Urinary bladder (tissue), 4 donors: Measurements from ENCODE around the gene ASPM. TPM values are rescaled to one million over a fixed set of nuclear protein-coding genes. Genes with fewer than 3 reads are reported as not detected.

Experiments
- DNase-seq: peaks from one replicate; pipeline ENCODE4 v3.0.0-alpha.2; 2015; ENCODE audit errors: extremely low spot score
- H3K27ac ChIP-seq: one replicate; pipeline ENCODE4 v1.5.1; 2013; ENCODE audit warnings: low read depth, mild to moderate bottlenecking, moderate library complexity
- H3K36me3 ChIP-seq: one replicate; pipeline ENCODE4 v1.6.1; 2013; ENCODE audit warnings: mild to moderate bottlenecking, moderate library complexity; ENCODE audit not compliant: insufficient read depth
- H3K4me1 ChIP-seq: one replicate; pipeline ENCODE4 v1.6.1; 2013; ENCODE audit warnings: mild to moderate bottlenecking, moderate library complexity; ENCODE audit not compliant: insufficient read depth
- H3K4me3 ChIP-seq: one replicate; pipeline ENCODE4 v1.5.1; 2013; ENCODE audit warnings: low read depth, low read length
- WGBS: extraction: QIAGEN DNeasy Blood & Tissue Kit; methylation state at CpG from one replicate; pipeline ENCODE4 v1.1.7; 2013; 5-methylcytosine and 5-hydroxymethylcytosine counted together
- polyA plus RNA-seq: library from polyadenylated mRNA; stranded (reverse); fragments of 200-250 nt; gene quantifications from one replicate; pipeline ENCODE4 v1.2.3, GENCODE V29; 2013
- total RNA-seq: library from RNA; depleted of rRNA; stranded (reverse); fragments of >200 nt; gene quantifications from one replicate; pipeline ENCODE4 v1.2.3, GENCODE V29; 2014
- donor health status: healthy with polysubstance abuse.
- donor health status: healthy.

ASPM gene
- total and polyA plus RNA-seq, 2 donors, result 0.11 to 48.5 TPM

DNA sequence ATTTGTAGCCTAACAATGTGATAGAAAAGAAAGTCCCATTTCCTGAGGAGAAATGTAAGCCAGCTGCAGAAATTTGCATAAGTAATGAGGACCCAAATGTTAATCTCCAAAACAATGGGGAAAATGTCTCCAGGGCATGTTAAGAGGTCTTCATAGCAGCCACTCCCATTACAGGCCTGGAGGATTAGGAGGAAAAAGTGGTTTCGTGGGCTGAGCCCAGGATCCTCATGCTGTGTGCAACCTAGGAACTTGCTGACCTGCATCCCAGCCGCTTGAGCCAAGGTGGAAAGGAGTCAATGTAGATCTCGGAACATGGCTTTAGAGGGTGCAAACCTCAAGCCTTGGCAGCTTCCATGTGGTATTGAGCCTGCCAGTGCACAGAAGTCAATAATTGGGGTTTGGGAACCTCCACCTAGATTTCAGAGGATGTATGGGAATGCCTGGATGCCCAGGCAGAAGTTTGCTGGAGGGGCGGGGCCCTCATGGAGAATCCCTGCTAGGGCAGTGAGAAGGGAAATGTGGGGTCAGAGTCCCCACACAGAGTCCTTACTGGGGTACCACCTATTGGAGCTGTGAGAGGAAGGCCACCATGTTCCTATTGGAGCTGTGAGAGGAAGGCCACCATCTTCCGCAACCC is 65.2 kb downstream of the ASPM start:
- Histone ChIP-seq H3K4me3 (no peak overlapping the region), H3K36me3 (no peaks in the 10 kb centered on the region), H3K27ac (no peak overlapping the region), H3K4me1 (no peaks in the 10 kb centered on the region)
- DNase-seq, result no peak
- WGBS, result 99% methylated on average over 5 of the region's 5 CpGs

DNA sequence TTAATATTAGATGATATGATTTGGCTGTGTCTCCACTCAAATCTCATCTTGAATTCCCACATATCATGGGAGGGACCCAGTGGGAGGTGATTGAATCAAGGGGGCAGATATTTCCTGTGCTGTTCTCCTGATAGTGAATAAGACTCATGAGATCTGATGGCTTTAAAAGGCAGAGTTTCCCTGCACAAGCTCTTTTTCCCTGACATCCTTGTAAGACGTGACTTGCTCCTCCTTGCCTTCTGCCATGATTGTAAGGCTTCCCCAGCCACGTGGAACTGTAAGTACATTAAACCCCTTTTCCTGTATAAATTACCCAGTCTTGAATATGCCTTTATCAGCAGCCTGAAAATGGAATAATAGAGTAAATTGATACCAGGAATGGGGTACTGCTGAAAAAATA is 66.1 kb downstream of the ASPM start:
- H3K4me3 ChIP-seq, result no peak overlapping the region
- no peaks in the 10 kb centered on the region for H3K4me1 ChIP-seq
- no peaks in the 10 kb centered on the region for H3K36me3 ChIP-seq
- WGBS, result 90% methylated on average over 2 of the region's 2 CpGs
- H3K27ac ChIP-seq, result no peak overlapping the region
- DNase-seq, result no peak

DNA sequence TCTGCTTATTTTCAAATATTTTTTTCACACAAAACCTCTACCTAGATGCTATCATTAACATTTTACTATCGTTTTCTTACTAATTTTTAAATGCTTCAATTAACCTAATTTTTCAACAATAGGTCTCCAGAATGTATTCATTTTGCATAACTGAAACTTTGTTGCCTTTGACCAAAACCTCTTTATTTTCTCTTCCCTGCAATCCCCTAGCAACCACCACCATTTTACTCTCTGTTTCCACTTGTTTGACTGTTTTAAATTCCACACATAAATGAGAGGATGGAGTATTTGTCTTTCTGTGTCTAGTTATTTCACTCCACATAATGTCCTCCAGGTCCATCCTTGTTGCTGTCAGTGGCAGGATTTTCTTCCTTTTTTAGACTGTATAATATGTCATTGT is 69.9 kb downstream of the ASPM start:
- DNase-seq, result no peak
- Histone ChIP-seq H3K4me1 (no peaks in the 10 kb centered on the region), H3K36me3 (no peaks in the 10 kb centered on the region), H3K27ac (peak overlapping the region; percentile 2), H3K4me3 (no peak overlapping the region)
- WGBS, result 82% methylated on average over 1 of the region's 1 CpG

DNA sequence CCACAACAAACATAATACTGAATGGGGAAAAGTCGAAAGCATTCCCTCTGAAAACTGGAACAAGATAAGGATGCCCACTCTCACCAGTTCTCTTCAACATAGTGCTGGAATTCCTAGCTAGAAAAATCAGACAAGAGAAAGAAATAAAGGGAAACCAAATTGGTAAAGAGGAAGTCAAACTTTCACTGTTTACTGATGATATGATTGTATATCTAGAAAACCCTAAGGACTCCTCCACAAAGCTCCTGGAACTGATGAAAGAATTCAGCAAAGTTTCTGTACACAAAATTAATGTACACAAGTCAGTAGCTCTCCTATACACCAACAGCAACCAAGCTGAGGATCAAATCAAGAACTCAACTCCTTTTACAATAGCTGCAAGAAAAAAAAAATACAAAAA is 72.5 kb downstream of the ASPM start:
- Histone ChIP-seq H3K4me1 (no peaks in the 10 kb centered on the region), H3K36me3 (no peaks in the 10 kb centered on the region), H3K4me3 (no peak overlapping the region), H3K27ac (no peak overlapping the region)
- no peak for DNase-seq
- WGBS, result 82% methylated on average over 1 of the region's 1 CpG

DNA sequence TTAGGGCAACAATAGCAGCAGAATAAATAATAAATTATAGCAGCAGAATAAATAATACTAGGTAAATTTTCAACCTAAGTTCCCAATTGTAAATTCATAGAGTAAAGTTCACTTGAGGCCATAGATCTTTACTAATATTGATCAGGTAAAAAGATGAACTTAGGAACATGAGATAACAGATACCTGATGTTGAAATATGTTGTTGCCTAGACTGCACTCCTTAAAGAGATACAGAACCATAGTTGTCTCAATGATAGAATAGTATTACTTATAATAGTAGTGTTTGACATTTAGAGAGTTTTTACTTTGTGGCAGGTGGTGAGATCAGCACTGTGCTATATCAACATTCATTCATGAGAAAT is 79.0 kb downstream of the ASPM start:
- Histone ChIP-seq H3K36me3 (no peaks in the 10 kb centered on the region), H3K4me1 (no peaks in the 10 kb centered on the region), H3K27ac (no peak overlapping the region), H3K4me3 (no peak overlapping the region)
- no peak for DNase-seq

DNA sequence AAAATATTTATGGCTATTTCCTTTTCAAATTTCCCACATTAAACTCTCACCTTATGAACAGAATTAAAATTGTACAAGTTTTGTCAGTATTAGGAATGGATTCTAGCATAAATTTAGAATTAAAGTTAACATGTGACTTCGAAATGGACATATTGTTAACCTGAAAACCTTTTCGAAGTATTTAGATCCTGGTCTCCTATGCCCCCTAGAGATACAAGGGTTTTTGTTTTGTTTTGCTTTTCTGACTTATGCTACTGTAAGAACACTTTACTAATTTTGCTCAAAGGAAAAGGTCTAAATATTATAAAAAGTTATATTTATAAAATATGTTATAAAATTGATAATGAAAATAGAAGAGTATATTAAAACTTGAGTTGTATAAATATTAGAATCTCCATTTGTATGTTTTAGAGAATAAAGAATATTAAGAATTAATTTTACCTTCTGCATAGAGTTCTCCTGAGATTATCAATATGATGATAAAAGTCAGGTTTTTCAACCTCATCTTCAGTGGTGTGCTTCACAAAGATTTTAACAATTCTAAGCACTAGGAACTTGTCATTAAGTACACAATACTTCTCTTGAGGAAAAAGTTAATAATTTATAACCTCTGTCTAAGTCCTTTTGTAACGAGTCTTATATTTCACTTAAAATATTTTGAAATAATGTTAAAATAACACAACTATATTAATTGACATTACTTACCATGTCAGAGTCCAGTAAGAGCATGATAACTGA is 79.6 kb downstream of the ASPM start, which contains the start of gene F13B:
TSS of gene F13B (minus strand) at position 542 of the 738 bp plus-strand sequence. CDS start at position 505, 37 bp downstream.
- 83% methylated on average over 3 of the region's 3 CpGs for WGBS
- H3K36me3 ChIP-seq, result no peaks in the 10 kb centered on the region
- no peak within 1 kb of the TSS for H3K27ac ChIP-seq
- H3K4me3 ChIP-seq, result no peak within 1 kb of the TSS
- DNase-seq, result no peak
- no peaks in the 10 kb centered on the region for H3K4me1 ChIP-seq

DNA sequence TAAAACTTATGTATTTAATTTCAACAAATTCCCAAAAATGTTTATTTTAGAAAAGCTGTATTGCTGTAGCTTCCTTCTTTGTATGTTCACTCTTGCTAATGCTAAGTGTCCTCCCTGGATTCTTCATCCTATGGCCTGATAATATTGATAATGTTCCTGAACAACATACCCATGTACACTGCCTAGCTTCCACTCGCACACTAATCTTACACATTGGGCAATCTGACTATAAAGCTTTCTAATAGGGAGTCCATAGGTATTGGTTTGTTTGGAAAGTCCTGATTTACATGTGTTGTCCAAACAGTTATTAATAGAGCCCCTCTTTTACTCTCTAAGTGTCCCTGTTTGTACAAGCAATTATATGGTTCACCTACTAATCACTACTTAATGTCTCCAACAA is 80.2 kb downstream of the ASPM start:
- WGBS, result 93% methylated on average over 1 of the region's 1 CpG
- DNase-seq, result no peak
- Histone ChIP-seq H3K4me3 (no peak overlapping the region), H3K4me1 (no peaks in the 10 kb centered on the region), H3K36me3 (no peaks in the 10 kb centered on the region), H3K27ac (no peak overlapping the region)

DNA sequence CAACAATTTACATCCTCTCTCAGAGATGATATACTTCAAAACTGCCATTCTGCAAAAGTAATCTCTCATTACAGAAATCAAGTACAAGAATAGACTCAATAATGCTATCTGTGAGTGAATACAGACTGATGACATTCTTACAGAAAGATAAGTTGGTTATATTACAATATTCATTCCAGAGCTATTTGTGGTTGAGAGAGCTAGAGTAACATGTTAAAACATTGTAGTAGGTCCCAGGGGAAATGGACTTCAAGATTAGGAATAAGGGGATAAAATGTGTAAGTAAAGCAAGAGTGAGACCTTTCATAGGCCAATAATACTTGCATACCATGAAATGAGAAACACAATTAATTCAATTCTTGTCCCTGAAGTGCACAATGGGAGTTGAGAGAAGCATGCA is 80.9 kb downstream of the ASPM start:
- no peak for DNase-seq
- no peak overlapping the region for H3K4me3 ChIP-seq
- H3K36me3 ChIP-seq, result no peaks in the 10 kb centered on the region
- H3K4me1 ChIP-seq, result no peaks in the 10 kb centered on the region
- no peak overlapping the region for H3K27ac ChIP-seq

DNA sequence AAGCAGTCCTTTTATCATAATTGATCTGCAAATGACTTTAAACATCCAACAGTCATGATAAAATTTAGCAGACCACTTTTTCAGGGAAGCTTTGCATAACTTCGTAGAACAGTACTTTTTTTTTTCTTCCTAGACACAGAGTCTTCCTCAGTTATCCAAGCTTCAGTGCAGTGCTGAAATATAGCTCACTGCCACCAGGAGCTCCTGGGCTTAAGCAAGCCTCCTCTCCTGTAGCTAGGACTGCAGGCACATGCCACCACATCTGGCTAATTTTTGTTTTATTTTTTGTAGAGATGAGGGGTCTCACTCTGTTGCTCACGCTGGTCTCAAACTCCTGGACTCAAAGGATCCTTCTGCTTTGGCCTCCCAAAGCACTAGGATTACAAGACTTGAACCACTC is 83.3 kb downstream of the ASPM start:
- no peak for DNase-seq
- Histone ChIP-seq H3K27ac (no peak overlapping the region), H3K4me3 (no peak overlapping the region), H3K36me3 (no peaks in the 10 kb centered on the region), H3K4me1 (no peaks in the 10 kb centered on the region)
- WGBS, result 62% methylated on average over 2 of the region's 2 CpGs

DNA sequence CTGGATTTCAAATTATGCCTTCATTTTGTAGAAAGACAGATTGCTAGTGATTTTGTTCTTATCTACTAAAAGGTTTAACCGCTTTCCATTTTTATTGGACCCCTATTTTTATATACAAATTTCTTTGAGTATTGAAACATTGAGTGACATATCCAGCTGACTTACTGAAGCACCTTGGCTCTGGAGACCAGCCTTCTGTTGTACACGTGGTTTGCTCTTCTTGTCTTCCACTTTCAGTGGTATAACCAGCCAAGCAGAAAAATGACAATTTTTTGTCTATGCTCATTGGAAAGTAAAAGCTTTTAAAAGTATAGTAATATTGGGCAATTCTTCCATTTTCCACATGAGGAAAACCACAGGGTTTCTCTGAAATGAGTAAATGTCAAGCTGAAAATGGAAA is 83.8 kb downstream of the ASPM start:
- Histone ChIP-seq H3K27ac (no peak overlapping the region), H3K4me3 (no peak overlapping the region), H3K36me3 (no peaks in the 10 kb centered on the region), H3K4me1 (no peaks in the 10 kb centered on the region)
- no peak for DNase-seq
- 75% methylated on average over 2 of the region's 2 CpGs for WGBS

DNA sequence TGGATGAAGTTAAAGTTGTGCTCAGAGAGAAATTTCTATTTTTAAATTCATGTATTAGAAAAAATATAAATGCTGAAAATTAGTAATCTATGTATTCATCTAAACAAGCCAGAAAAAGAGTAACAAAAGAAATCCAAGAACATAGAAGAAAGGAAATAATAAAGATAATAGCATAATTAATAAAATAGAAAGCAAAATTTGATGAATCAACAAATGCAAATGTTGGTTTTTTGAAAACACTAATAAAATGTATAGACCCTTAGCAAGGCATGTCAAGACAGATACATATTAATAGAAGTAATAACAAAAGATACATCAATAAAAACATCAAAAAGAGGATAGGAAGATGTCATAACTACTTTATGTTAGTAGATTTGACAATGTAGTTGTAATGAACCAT is 97.4 kb downstream of the ASPM start:
- no peaks in the 10 kb centered on the region for H3K4me1 ChIP-seq
- H3K36me3 ChIP-seq, result no peaks in the 10 kb centered on the region
- H3K4me3 ChIP-seq, result no peak overlapping the region
- DNase-seq, result no peak
- no peak overlapping the region for H3K27ac ChIP-seq

DNA sequence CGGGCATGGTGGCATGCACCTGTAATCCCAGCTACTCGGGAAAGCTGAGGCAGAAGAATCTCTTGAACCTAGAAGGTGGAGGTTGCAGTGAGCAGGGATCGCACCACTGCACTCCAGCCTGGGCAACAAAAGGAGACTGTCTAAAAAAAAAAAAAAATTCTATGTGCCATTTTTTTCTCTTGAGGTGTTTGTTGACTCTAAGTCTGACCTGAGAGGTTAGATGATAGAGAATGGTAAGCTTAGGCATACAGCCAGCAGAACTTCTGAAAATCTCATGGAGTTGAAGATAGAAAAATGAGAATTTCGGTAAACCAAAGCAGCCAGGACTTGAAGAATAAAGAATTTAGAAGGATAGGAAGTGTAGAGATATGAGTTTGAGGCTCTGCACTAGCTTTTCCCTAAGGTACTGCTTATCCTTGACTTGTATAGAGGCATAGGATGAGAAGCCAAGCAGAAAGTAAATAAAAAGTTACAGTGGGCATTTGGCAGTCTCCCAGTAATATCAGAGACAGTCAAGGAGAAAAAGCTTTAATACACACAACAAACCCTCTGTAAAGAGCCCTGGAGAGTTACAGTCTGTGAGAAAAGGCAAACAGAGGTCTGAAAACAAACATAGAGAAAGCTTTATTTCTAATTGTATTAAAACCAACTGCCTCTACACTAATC is 103.7 kb downstream of the ASPM start:
- H3K4me1 ChIP-seq, result no peaks in the 10 kb centered on the region
- H3K36me3 ChIP-seq, result no peaks in the 10 kb centered on the region
- H3K27ac ChIP-seq, result no peak overlapping the region
- WGBS, result 83% methylated on average over 4 of the region's 4 CpGs
- DNase-seq, result no peak
- no peak overlapping the region for H3K4me3 ChIP-seq

DNA sequence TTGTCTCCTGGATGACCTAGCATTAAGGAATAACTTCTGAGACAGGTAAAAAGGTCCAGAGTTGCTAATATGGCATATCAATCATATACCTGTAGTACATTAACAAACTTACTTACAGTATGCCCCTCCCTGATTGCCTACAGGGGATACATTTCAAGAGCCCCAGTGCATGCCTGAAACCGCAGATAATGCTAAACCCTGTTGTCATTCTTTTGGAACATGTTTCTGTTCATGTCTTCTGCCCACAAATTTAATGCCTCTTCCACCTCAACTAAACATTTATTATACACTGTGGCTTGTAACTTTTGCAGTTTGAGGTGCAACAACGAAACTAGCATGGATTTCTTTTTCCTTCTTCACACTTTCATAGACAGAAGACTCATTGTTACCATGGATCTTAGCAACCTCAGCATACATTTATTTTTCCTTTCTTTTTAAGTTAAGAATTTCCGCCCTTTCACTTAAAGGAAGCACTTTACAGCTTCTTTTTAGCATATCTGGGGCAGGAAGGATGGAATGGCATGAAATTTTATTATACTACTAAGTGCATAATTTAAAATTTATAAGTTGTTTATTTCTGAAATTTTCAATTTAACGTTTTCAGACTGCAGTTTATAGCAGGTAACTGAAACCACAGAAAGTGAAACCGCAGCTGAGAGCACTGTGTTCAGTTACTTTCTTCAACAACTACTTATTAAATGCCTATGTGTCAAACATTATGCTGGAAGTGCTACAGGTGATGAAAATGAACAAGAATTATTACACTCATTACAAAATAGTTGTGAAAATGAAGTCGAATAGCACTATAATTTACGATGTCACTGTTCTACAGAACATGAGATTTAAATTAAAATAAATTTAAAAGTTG is 104.7 kb downstream of the ASPM start:
- H3K4me1 ChIP-seq, result no peaks in the 10 kb centered on the region
- DNase-seq, result no peak
- 69% methylated on average over 7 of the region's 7 CpGs for WGBS
- H3K4me3 ChIP-seq, result no peak overlapping the region
- no peaks in the 10 kb centered on the region for H3K36me3 ChIP-seq
- H3K27ac ChIP-seq, result no peak overlapping the region
